Ishikawa (cell line): ENCODE measurements around the gene HMOX1.

Experiments used
- CEBPB ChIP-seq: IDR thresholded peaks from 2 replicates; pipeline ENCODE4 v1.6.1; 2012
- CREB1 ChIP-seq: IDR thresholded peaks from 2 replicates; pipeline ENCODE4 v1.6.1; 2012; ENCODE audit warnings: low read depth
- EGR1 ChIP-seq: IDR thresholded peaks from 2 replicates; pipeline ENCODE4 v1.6.1; 2012
- EP300 ChIP-seq: IDR thresholded peaks from 2 replicates; pipeline ENCODE4 v1.6.1; 2012; ENCODE audit warnings: borderline replicate concordance
- FOXM1 ChIP-seq: IDR thresholded peaks from 2 replicates; pipeline ENCODE4 v1.6.1; 2012; ENCODE audit warnings: low read depth, borderline replicate concordance
- MAX ChIP-seq: IDR thresholded peaks from 2 replicates; pipeline ENCODE4 v1.6.1; 2012
- NFIC ChIP-seq: IDR thresholded peaks from 2 replicates; pipeline ENCODE4 v1.6.1; 2012
- RAD21 ChIP-seq: IDR thresholded peaks from 2 replicates; pipeline ENCODE4 v1.6.1; 2012; ENCODE audit warnings: low read depth
- TAF1 ChIP-seq: IDR thresholded peaks from 2 replicates; pipeline ENCODE4 v1.6.1; 2012; ENCODE audit warnings: low read depth, mild to moderate bottlenecking
- TCF12 ChIP-seq: IDR thresholded peaks from 2 replicates; pipeline ENCODE4 v1.6.1; 2012; ENCODE audit warnings: low read depth
- TEAD4 ChIP-seq: IDR thresholded peaks from 2 replicates; pipeline ENCODE4 v1.6.1; 2012
- YY1 ChIP-seq: IDR thresholded peaks from 2 replicates; pipeline ENCODE4 v1.6.1; 2012; ENCODE audit warnings: low read depth
- ZBTB7A ChIP-seq: IDR thresholded peaks from 2 replicates; pipeline ENCODE4 v1.6.1; 2012; ENCODE audit warnings: low read depth
- TF ChIP-seq, protein P1 (sequence below): IDR thresholded peaks from 2 replicates; pipeline ENCODE4 v1.6.1; 2012; ENCODE audit warnings: low read depth, mild to moderate bottlenecking
- TF ChIP-seq, protein P2 (sequence below): IDR thresholded peaks from 2 replicates; pipeline ENCODE4 v1.6.1; 2012

HMOX1 gene

GRCh38 chr22:35335936-35336781, 44.7 kb upstream of the HMOX1 start:
- TF ChIP-seq YY1 (no peak), FOXM1 (no peak), MAX (no peak), RAD21 (no peak), CEBPB (no peak), ZBTB7A (no peak), EP300 (no peak), CREB1 (no peak), TCF12 (no peak), TEAD4 (no peak)
- TF ChIP-seq, protein P1, sequence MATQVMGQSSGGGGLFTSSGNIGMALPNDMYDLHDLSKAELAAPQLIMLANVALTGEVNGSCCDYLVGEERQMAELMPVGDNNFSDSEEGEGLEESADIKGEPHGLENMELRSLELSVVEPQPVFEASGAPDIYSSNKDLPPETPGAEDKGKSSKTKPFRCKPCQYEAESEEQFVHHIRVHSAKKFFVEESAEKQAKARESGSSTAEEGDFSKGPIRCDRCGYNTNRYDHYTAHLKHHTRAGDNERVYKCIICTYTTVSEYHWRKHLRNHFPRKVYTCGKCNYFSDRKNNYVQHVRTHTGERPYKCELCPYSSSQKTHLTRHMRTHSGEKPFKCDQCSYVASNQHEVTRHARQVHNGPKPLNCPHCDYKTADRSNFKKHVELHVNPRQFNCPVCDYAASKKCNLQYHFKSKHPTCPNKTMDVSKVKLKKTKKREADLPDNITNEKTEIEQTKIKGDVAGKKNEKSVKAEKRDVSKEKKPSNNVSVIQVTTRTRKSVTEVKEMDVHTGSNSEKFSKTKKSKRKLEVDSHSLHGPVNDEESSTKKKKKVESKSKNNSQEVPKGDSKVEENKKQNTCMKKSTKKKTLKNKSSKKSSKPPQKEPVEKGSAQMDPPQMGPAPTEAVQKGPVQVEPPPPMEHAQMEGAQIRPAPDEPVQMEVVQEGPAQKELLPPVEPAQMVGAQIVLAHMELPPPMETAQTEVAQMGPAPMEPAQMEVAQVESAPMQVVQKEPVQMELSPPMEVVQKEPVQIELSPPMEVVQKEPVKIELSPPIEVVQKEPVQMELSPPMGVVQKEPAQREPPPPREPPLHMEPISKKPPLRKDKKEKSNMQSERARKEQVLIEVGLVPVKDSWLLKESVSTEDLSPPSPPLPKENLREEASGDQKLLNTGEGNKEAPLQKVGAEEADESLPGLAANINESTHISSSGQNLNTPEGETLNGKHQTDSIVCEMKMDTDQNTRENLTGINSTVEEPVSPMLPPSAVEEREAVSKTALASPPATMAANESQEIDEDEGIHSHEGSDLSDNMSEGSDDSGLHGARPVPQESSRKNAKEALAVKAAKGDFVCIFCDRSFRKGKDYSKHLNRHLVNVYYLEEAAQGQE = no peak
- TF ChIP-seq, protein P2, sequence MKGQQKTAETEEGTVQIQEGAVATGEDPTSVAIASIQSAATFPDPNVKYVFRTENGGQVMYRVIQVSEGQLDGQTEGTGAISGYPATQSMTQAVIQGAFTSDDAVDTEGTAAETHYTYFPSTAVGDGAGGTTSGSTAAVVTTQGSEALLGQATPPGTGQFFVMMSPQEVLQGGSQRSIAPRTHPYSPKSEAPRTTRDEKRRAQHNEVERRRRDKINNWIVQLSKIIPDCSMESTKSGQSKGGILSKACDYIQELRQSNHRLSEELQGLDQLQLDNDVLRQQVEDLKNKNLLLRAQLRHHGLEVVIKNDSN = no peak

- TF ChIP-seq EP300 (no peak), RAD21 (peak; percentile 35; the same call in 1 of the 2 replicates)
These were observed 43.0 kb upstream of the HMOX1 start for GRCh38 chr22:35337932-35338331.

GRCh38 chr22:35341090-35341874, 39.6 kb upstream of the HMOX1 start:
- no peak for TF ChIP-seq RAD21
- TF ChIP-seq, protein P1 = no peak
- TF ChIP-seq EP300 = no peak
- TF ChIP-seq TCF12 = no peak

DNA sequence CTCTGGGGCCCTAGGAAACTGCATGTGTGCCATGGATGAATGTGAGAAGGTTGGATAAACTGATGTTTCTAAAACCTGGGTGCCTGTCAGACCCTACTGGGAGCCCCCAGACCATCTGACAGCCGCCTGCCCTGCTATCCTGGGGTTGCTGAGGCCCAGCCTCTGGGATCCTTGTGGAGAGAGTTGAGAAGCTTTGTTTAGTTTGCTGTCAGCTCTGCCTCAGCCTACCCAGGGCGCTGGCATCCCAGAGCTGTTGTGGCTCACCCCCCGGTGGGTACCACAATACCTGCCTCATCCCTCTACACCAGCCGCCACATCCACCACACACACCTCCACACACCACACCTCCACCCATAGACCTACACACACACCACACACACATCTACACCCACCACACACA, 38.5 kb upstream of the HMOX1 start:
- TF ChIP-seq NFIC = no peak
- no peak for TF ChIP-seq MAX
- TF ChIP-seq EP300 = no peak
- TF ChIP-seq FOXM1 = no peak
- no peak for TF ChIP-seq ZBTB7A
- TF ChIP-seq YY1 = no peak
- no peak for TF ChIP-seq TCF12
- TF ChIP-seq, protein P2 = no peak
- TF ChIP-seq TAF1 = no peak
- TF ChIP-seq CREB1 = no peak
- TF ChIP-seq TEAD4 = no peak
- TF ChIP-seq, protein P1 = no peak
- TF ChIP-seq EGR1 = no peak
- no peak for TF ChIP-seq CEBPB
